HepG2 (cell line): ENCODE measurements around the gene BET1L.

Experiments used
- FOXA1 ChIP-seq, 2 experiments: fragments of 450-650 bp in 1 of 2; sonication (generic) in 1 of 2; formaldehyde crosslinking in 1 of 2; IDR thresholded peaks; 2 replicates each; pipeline versions ENCODE4 v1.4.0 to v1.6.1; 2016 to 2020; ENCODE audit warnings: missing genetic modification reagents in 1 of 2
- JUN ChIP-seq: sonication (generic); formaldehyde crosslinking; IDR thresholded peaks from 2 replicates; pipeline ENCODE4 v1.4.0; 2020; ENCODE audit warnings: mild to moderate bottlenecking, missing genetic modification reagents
- NFYB ChIP-seq: sonication (generic); formaldehyde crosslinking; IDR thresholded peaks from 2 replicates; pipeline ENCODE4 v1.4.0; 2020; ENCODE audit warnings: missing genetic modification reagents
- RELA ChIP-seq: sonication (generic); formaldehyde crosslinking; IDR thresholded peaks from 2 replicates; pipeline ENCODE4 v1.4.0; 2020; ENCODE audit warnings: missing genetic modification reagents
- SUZ12 ChIP-seq: fragments of 150-350 bp; IDR thresholded peaks from 2 replicates; pipeline ENCODE4 v1.6.1; 2014; ENCODE audit warnings: low read depth, low read length
- TCF7 ChIP-seq: sonication (generic); IDR thresholded peaks from 2 replicates; pipeline ENCODE4 v1.6.1; 2016; ENCODE audit warnings: antibody characterized with exemption, low read depth
- TF ChIP-seq, protein P1 (sequence below), 2 experiments: IDR thresholded peaks; 2 replicates each; pipeline ENCODE4 v1.6.1; 2011 to 2012; ENCODE audit warnings: low read length in 2 of 2, borderline replicate concordance in 1 of 2, low read depth in 1 of 2, mild to moderate bottlenecking in 1 of 2, moderate library complexity in 1 of 2
- TF ChIP-seq, protein P2 (sequence below): IDR thresholded peaks from 2 replicates; pipeline ENCODE4 v1.6.1; 2016; ENCODE audit warnings: control low read depth
- TF ChIP-seq, protein P3 (sequence below): sonication (generic); formaldehyde crosslinking; IDR thresholded peaks from 2 replicates; pipeline ENCODE4 v1.8.0; 2022; ENCODE audit warnings: missing genetic modification reagents, mild to moderate bottlenecking, moderate library complexity, borderline replicate concordance
- TF ChIP-seq, protein P4 (sequence below), 2 experiments: sonication (generic) in 1 of 2; formaldehyde crosslinking in 1 of 2; IDR thresholded peaks; 2 replicates each; pipeline versions ENCODE4 v1.5.1 to v1.6.1; 2011 to 2020; ENCODE audit warnings: borderline replicate concordance in 1 of 2, low read depth in 1 of 2, low read length in 1 of 2, mild to moderate bottlenecking in 1 of 2, missing genetic modification reagents in 1 of 2, moderate library complexity in 1 of 2

DNA sequence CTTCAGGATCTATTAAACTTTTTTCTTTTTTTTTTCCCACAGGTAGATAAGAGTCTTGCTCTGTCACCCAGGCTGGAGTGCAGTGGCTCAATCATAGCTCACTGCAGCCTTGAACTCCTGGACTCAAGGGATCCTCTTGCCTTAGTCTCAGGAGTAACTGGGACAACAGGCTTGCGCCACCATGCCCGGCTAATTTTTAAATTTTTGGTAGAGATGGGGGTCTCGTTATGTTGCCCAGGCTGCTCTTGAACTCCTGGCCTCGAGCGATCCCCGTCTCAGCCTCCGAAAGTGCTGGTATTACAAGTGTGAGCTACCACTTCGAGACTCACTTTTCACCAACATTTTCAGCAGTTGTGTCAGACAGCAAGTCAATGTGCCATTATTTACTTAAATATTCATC is 28.0 kb upstream of the BET1L start:
- TF ChIP-seq SUZ12 = no peak
- TF ChIP-seq, protein P1, sequence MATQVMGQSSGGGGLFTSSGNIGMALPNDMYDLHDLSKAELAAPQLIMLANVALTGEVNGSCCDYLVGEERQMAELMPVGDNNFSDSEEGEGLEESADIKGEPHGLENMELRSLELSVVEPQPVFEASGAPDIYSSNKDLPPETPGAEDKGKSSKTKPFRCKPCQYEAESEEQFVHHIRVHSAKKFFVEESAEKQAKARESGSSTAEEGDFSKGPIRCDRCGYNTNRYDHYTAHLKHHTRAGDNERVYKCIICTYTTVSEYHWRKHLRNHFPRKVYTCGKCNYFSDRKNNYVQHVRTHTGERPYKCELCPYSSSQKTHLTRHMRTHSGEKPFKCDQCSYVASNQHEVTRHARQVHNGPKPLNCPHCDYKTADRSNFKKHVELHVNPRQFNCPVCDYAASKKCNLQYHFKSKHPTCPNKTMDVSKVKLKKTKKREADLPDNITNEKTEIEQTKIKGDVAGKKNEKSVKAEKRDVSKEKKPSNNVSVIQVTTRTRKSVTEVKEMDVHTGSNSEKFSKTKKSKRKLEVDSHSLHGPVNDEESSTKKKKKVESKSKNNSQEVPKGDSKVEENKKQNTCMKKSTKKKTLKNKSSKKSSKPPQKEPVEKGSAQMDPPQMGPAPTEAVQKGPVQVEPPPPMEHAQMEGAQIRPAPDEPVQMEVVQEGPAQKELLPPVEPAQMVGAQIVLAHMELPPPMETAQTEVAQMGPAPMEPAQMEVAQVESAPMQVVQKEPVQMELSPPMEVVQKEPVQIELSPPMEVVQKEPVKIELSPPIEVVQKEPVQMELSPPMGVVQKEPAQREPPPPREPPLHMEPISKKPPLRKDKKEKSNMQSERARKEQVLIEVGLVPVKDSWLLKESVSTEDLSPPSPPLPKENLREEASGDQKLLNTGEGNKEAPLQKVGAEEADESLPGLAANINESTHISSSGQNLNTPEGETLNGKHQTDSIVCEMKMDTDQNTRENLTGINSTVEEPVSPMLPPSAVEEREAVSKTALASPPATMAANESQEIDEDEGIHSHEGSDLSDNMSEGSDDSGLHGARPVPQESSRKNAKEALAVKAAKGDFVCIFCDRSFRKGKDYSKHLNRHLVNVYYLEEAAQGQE (IDR thresholded peaks at IDR 0.05; ENCODE audit: borderline replicate concordance in 1 of 2, low read depth in 1 of 2, low read length in 2 of 2) = no peak
- TF ChIP-seq, protein P2, sequence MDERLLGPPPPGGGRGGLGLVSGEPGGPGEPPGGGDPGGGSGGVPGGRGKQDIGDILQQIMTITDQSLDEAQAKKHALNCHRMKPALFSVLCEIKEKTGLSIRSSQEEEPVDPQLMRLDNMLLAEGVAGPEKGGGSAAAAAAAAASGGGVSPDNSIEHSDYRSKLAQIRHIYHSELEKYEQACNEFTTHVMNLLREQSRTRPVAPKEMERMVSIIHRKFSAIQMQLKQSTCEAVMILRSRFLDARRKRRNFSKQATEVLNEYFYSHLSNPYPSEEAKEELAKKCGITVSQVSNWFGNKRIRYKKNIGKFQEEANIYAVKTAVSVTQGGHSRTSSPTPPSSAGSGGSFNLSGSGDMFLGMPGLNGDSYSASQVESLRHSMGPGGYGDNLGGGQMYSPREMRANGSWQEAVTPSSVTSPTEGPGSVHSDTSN (CRISPR knock-in tag) = no peak
- TF ChIP-seq JUN (CRISPR knock-in tag) = no peak
- no peak for TF ChIP-seq NFYB (CRISPR knock-in tag)
- no peak for TF ChIP-seq TCF7
- no peak for TF ChIP-seq RELA (CRISPR knock-in tag)
- TF ChIP-seq FOXA1 (IDR thresholded peaks at IDR 0.05) = no peak
- TF ChIP-seq FOXA1 (CRISPR knock-in tag; IDR thresholded peaks at IDR 0.05) = no peak
- TF ChIP-seq, protein P3, sequence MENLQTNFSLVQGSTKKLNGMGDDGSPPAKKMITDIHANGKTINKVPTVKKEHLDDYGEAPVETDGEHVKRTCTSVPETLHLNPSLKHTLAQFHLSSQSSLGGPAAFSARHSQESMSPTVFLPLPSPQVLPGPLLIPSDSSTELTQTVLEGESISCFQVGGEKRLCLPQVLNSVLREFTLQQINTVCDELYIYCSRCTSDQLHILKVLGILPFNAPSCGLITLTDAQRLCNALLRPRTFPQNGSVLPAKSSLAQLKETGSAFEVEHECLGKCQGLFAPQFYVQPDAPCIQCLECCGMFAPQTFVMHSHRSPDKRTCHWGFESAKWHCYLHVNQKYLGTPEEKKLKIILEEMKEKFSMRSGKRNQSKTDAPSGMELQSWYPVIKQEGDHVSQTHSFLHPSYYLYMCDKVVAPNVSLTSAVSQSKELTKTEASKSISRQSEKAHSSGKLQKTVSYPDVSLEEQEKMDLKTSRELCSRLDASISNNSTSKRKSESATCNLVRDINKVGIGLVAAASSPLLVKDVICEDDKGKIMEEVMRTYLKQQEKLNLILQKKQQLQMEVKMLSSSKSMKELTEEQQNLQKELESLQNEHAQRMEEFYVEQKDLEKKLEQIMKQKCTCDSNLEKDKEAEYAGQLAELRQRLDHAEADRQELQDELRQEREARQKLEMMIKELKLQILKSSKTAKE (CRISPR knock-in tag) = no peak
- TF ChIP-seq, protein P4, sequence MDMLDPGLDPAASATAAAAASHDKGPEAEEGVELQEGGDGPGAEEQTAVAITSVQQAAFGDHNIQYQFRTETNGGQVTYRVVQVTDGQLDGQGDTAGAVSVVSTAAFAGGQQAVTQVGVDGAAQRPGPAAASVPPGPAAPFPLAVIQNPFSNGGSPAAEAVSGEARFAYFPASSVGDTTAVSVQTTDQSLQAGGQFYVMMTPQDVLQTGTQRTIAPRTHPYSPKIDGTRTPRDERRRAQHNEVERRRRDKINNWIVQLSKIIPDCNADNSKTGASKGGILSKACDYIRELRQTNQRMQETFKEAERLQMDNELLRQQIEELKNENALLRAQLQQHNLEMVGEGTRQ (IDR thresholded peaks at IDR 0.05; ENCODE audit: low read depth, low read length) = no peak
- TF ChIP-seq, protein P4 (CRISPR knock-in tag; IDR thresholded peaks at IDR 0.05; ENCODE audit: borderline replicate concordance) = no peak
